ENCODE results near the gene DLG3.

The DLG3 gene

GRCh38 chrX:70424801-70425200 is 19.8 kb upstream of the DLG3 start:
- H2AFZ ChIP-seq (ENCODE audit: low read length): no peak overlapping the region
- TF ChIP-seq CTCF (IDR thresholded peaks at IDR 0.05; ENCODE audit: low read length): no peak
- no peak for TF ChIP-seq EZH2 (IDR thresholded peaks at IDR 0.05; ENCODE audit: borderline replicate concordance, low read length)
- no peaks in the 10 kb centered on the region for H3K27me3 ChIP-seq (ENCODE audit: insufficient read depth, low read length)
- no peaks in the 10 kb centered on the region for H3K9me2 ChIP-seq (ENCODE audit: low read depth, low read length)
- H3K4me2 ChIP-seq (ENCODE audit: low read length): no peak overlapping the region
- H3K79me2 ChIP-seq (ENCODE audit: insufficient read depth, low read length): no peaks in the 10 kb centered on the region
- H3K27ac ChIP-seq (ENCODE audit: low read depth, low read length, poor library complexity, severe bottlenecking): no peak overlapping the region
- no peak overlapping the region for H3K4me3 ChIP-seq (ENCODE audit: low read depth, low read length, poor library complexity, severe bottlenecking)
- H3K36me3 ChIP-seq (ENCODE audit: insufficient read depth, low read length): peaks cover 11% of the 10 kb centered on the region
- no peaks in the 10 kb centered on the region for H3K9me3 ChIP-seq (ENCODE audit: low read length)
- H3K4me1 ChIP-seq (ENCODE audit: insufficient read depth, low read length, severe bottlenecking): no peaks in the 10 kb centered on the region
- H4K20me1 ChIP-seq (ENCODE audit: insufficient read depth, low read length): no peaks in the 10 kb centered on the region
- H3K9ac ChIP-seq (ENCODE audit: low read length): no peak overlapping the region
- no peaks in the 10 kb centered on the region for H3F3A ChIP-seq (ENCODE audit: insufficient read depth, low read length)

- Histone ChIP-seq H3K9ac (ENCODE audit: low read length) (no peak overlapping the region), H3K4me1 (ENCODE audit: insufficient read depth, low read length, severe bottlenecking) (no peaks in the 10 kb centered on the region), H3K27ac (ENCODE audit: low read depth, low read length, poor library complexity, severe bottlenecking) (no peak overlapping the region), H3K9me3 (ENCODE audit: low read length) (no peaks in the 10 kb centered on the region), H3K9me2 (ENCODE audit: low read depth, low read length) (no peaks in the 10 kb centered on the region), H2AFZ (ENCODE audit: low read length) (no peak overlapping the region), H3K27me3 (ENCODE audit: insufficient read depth, low read length) (no peaks in the 10 kb centered on the region), H3F3A (ENCODE audit: insufficient read depth, low read length) (no peaks in the 10 kb centered on the region), H3K4me2 (ENCODE audit: low read length) (no peak overlapping the region), H3K36me3 (ENCODE audit: insufficient read depth, low read length) (no peaks in the 10 kb centered on the region), H4K20me1 (ENCODE audit: insufficient read depth, low read length) (no peaks in the 10 kb centered on the region), H3K79me2 (ENCODE audit: insufficient read depth, low read length) (no peaks in the 10 kb centered on the region), H3K4me3 (ENCODE audit: low read depth, low read length, poor library complexity, severe bottlenecking) (no peak overlapping the region)
- TF ChIP-seq EZH2 (IDR thresholded peaks at IDR 0.05; ENCODE audit: borderline replicate concordance, low read length) (no peak), CTCF (IDR thresholded peaks at IDR 0.05; ENCODE audit: low read length) (no peak)
Measured at GRCh38 chrX:70426286-70427278, 18.1 kb upstream of the DLG3 start.

- H4K20me1 ChIP-seq (ENCODE audit: insufficient read depth, low read length): no peaks in the 10 kb centered on the region
- H3K4me1 ChIP-seq (ENCODE audit: insufficient read depth, low read length, severe bottlenecking): no peaks in the 10 kb centered on the region
- H3K9me3 ChIP-seq (ENCODE audit: low read length): no peaks in the 10 kb centered on the region
- H3K4me3 ChIP-seq (ENCODE audit: low read depth, low read length, poor library complexity, severe bottlenecking): no peak overlapping the region
- no peaks in the 10 kb centered on the region for H3F3A ChIP-seq (ENCODE audit: insufficient read depth, low read length)
- H2AFZ ChIP-seq (ENCODE audit: low read length): no peak overlapping the region
- no peaks in the 10 kb centered on the region for H3K79me2 ChIP-seq (ENCODE audit: insufficient read depth, low read length)
- no peaks in the 10 kb centered on the region for H3K27me3 ChIP-seq (ENCODE audit: insufficient read depth, low read length)
- no peak overlapping the region for H3K9ac ChIP-seq (ENCODE audit: low read length)
- no peaks in the 10 kb centered on the region for H3K9me2 ChIP-seq (ENCODE audit: low read depth, low read length)
- no peak overlapping the region for H3K27ac ChIP-seq (ENCODE audit: low read depth, low read length, poor library complexity, severe bottlenecking)
- no peak overlapping the region for H3K4me2 ChIP-seq (ENCODE audit: low read length)
- no peak for TF ChIP-seq EZH2 (IDR thresholded peaks at IDR 0.05; ENCODE audit: borderline replicate concordance, low read length)
- no peak for TF ChIP-seq CTCF (IDR thresholded peaks at IDR 0.05; ENCODE audit: low read length)
- no peaks in the 10 kb centered on the region for H3K36me3 ChIP-seq (ENCODE audit: insufficient read depth, low read length)
Measured at GRCh38 chrX:70427365-70427764, 17.3 kb upstream of the DLG3 start.
